ENCODE data around the gene TOR1AIP2.
A peak's percentile ranks its signal among the peaks of the same experiment; 100 is the strongest.

The TOR1AIP2 gene

DNA sequence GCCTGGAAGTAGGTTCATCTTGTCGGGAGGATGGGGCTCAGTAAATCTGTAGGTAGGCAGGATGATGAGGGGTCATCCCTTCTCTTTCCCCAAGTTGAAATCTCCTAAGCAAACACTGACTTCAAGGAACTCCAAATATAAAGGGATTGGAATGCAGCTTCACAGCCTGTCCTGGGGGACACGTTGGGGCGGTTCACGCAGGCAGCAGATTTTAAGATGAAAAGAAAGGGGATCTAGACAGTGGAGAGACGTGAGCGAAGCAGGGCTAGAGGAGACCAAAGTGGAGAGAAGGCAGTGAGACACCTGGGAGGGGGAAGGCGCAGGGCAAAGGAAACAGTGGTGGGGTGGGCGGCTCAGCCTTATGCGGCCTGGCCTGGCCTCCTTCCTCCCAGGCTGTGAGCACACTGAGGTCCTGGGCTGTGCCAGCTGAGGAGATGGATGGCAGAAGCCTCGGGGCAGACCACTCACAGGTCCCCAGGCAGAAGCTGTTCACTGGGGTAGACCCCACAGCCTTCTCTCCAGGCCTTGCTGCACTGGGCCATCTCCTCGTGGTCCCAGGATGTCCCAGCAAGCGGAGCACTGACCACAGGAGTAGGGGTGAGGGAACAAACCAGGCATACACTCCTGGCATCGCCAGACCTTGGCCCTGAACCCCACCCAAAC, 51.7 kb downstream of the TOR1AIP2 start:
- DNase-seq (ENCODE audit: low spot score): no peak

DNA sequence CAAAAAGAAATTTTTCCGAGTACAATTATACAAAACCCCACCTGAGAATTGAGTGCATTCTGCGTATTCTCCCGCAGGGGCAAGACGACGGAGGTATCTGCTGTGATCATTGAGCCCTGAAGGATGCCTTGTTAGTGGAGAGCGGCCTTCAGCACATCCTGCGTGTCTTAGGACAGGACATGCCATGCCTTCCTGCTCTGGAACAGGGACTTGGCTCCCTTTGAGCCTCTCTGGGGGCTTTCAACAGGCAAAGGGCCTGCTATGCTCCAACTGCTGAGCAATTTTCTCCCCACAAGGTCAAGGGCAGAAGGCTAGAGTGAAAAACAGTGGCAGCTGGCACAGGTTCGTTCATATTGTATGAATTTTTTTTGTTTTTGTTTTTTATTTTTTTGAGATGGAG, 52.4 kb downstream of the TOR1AIP2 start:
- DNase-seq (ENCODE audit: low spot score): no peak

DNA sequence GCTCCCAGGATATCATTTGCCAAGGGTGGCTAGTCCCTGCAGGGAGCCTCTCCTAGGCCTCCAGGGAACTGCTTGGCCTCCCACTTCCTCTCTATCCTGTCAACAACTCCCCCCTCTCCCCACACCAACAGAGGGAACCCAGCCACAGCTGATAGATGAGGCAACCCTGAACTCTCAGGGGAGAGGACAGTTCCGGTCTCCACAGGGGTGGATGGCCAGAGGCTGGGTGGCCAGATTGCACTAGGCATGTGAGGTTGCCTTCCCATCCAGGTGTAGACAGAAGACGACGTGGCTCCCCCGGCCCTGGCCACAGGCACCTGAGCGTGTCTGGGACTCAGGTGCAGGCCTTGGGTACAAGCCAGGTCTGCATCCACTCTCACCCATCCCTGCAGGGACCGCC, 53.3 kb downstream of the TOR1AIP2 start:
- no peak for DNase-seq (ENCODE audit: low spot score)

DNA sequence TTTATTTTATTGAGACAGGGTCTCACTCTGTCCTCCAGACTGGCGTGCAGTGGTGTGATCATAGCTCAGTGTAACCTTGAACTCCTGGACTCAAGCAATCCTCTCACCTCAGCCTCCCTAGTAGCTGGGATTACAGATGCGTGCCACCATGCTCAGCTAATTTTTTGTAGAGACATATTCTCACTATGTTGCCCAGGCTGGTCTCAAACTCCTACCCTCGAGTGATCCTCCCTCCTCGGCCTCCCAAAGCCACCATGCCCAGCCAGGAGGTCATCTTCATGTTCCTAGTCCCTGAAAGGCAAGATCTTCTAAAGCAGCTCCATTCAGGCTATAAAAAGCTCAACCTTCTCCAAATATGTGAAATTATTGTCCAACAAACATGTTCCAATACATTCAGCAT, 53.9 kb downstream of the TOR1AIP2 start:
- no peak for DNase-seq (ENCODE audit: low spot score)

DNA sequence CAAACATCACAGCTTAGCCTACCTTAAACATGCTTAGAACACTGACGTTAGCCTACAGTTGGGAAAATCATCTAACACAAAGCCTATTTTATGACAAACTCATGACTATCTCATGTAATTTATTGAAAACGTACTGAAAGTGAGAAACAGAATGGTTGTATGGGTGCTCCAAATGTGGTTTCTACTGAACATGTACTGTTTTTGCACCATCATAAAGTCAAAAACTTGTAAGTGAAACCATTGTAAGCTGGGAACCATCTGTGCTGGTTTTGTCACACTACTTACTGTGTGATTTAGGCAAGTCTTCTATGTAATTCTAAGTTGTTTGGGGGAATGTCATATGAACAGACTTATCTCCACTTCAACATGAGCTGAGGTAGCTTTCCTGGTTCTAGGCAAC, 55.5 kb downstream of the TOR1AIP2 start:
- no peak for DNase-seq (ENCODE audit: low spot score)

DNA sequence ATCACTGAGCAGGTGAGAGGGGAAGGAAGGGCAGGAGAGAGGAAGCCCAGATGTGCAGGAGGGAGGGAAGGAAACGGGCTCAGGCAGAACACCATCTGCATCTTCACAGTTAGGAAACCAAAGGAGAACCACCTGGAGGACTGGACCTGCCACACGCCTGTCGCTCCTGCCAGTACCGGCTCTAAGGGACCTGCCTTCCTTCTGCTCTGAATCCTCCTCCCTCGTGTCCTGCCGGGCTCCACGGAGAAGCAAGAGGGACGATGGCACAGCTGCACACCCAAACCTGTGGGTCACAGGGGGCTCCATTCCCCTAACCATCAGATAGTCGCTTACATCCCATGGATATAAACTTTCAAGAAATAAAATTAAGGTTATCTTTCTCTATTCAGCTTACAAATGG, 56.1 kb downstream of the TOR1AIP2 start:
- no peak for DNase-seq (ENCODE audit: low spot score)

DNA sequence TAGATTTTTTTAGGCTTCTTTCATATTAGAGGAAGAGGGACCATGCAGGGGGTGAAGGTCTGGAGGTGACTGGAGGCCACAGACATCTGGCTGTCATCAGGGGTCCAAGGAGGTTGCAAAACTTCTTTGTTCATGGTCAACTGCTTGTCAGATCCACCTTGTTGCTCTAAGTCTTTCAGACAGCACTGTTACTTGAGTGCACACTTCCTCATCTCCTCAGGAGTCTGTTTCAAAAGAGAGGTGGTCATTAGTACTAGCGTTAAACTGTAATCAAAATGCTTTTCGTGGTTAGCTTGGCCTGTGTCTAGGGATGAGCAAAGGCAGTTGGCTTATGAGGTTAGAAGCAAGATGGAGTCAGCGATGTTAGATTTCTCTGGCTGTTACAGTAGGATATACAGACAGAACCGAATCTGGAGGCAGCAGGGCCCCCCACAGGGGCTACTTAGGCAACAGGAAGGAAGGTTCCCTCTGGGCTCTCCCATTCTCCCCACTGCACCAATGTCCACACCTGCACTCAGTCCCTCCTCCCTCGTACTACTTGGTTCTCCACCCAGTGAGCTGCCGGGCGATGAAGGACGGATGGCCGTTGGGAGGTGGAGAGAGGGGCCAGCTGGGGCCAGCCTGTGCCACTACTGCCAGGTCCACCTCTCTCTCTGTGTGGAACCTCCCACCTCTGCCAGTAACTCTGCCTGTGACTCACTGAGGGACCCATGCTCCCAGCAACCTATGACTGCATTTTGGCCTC, 57.2 kb downstream of the TOR1AIP2 start:
- no peak for DNase-seq (ENCODE audit: low spot score)

DNA sequence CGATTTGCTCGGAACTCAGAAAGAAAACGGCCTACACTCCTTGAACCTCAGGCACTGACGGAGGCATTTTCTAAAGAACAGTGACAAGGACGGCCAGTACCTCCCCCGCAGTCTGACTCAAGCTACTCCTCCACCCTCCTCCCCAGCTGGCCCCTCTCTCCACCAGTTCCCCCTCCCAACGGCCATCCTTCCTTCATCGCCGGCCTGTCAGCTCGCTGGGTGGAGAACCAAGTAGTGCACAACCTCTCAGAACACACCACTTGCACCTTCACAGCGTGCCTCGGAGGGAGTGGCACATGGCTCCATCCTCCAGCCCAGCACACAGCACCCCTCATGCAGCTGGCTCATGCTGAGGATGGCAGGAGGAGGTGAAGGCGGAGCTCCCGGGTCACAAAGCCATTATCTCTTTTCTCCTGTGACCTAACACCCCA, 58.8 kb downstream of the TOR1AIP2 start:
- no peak for DNase-seq (ENCODE audit: low spot score)

DNA sequence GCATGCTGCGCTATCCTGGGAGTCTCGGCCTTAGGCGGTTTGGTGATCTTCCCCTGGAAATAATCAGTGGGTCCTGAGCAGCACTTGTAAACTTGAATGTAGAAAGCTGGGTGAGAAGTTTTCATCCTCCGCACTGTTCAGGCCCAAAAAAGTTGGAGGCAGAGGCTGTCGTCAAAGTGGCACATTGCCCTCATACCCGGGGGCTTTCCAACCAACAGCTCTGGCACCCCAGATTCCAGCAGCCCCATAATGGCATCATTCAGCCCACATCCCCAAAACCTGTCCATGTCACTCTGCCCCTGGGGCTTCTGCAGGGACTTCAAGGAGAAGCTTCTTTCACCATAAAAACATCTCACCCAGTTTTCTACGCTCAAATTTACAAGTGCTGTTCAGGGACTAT, 59.3 kb downstream of the TOR1AIP2 start:
- DNase-seq (ENCODE audit: low spot score): no peak

DNA sequence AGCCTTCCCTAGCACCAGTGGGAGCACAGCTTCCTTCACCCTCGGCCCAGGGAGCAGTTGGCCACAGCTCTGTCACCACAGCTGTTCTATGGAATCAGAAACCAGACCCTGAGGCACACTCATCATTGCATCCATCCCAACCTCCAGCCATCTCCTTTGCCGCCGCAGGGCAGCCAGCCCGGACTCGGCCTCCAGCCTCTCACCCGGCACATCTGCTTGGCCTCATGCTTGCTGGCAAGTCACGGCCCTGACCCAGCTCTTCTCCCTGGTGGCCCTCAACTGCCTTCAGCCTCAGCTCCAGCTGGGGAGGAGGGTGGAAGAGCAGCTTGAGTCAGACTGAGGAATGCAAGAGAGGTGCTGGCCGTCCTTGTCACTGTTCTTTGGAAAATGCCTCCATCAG, 59.8 kb downstream of the TOR1AIP2 start:
- no peak for DNase-seq (ENCODE audit: low spot score)

DNA sequence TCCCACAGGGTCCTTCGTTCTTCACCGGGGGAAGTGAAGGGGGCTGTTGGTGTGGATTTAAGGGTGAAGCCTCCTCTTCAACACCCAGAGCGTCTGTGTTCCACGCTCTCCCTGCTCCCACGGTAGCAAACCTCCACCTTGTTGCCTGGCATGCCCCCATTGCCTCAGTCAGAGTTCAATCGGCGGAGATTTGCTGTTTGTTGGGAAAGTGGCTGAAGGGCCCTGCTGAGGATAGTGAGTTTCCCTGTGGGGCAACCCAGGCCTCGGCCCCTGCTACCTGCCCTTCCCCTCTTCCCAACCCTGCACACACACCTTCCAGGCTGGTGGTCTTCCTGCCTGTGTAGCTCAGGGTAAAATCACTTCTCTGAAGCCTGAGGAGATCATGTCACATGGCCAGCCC, 60.5 kb downstream of the TOR1AIP2 start:
- DNase-seq (ENCODE audit: low spot score): no peak

DNA sequence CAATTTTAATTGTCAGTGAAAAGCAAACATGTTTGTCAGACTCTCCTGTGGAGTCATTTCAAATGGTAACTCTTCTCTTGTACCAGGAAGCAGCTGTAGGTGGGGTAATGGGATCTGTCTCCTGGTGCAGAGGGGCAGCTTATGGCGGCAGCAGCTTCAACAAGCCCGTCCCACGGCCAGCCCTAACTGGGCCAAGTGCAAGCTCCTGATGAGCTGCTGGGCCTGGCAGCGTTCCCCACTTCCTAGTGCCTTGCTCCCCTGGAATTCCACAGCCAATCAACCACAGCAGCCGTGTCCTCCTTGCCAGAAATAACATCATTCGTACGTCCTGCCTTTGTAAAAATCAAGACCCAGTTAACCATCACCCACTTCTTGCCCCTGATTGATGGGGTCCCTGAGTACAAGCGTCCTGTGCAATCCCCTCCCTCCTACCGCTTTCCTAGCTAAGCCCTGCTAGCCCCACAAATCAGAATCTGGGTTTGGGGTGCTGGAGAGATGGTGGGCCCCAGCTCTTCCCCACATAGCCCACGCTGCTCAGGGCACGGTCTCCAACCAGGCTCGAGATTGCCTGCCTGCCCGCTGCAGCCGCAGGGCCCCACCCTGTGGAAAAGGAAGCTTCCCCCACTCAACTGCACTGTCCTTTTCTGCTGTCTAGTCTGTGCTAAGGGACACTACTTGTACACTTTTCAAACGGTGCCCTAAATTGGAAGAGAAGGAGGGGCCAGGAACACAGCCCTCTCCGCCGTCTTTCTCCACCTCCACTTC, 61.2 kb downstream of the TOR1AIP2 start:
- no peak for DNase-seq (ENCODE audit: low spot score)

DNA sequence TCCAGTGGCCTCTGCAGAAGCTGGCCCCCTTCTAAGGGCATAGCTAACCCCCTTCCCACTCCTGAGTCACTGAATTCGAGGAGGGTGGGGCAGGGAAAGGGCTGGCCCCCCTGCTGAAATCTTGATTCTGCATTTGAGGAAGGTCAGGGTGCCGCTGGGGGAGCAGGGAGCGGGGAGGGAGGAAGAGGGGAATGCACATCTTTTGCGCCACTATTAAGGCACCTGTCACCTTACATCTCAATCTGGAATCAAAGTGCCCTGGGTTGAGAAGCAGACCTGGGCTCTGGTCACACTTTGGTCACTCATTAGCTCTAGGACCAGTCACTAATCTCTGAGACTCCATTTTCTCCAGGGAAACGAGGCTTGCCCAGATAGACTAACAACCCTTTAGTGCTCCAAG, 62.0 kb downstream of the TOR1AIP2 start:
- no peak for DNase-seq (ENCODE audit: low spot score)

DNA sequence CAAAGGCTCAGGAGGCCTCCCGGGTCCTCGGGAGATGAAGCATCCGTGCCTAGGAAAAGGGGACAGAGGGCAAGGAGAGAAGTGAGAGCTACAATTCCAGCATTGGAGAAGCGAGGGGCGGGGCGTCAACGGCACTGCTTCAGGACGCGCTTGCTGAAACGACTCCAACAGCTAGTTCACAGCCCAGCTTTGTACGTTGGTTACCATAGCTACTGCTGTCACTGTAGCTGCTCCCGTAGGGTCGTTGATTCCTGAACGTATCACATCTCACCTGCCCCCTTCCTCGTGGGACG, 63.1 kb downstream of the TOR1AIP2 start:
- no peak for DNase-seq (ENCODE audit: low spot score)

DNA sequence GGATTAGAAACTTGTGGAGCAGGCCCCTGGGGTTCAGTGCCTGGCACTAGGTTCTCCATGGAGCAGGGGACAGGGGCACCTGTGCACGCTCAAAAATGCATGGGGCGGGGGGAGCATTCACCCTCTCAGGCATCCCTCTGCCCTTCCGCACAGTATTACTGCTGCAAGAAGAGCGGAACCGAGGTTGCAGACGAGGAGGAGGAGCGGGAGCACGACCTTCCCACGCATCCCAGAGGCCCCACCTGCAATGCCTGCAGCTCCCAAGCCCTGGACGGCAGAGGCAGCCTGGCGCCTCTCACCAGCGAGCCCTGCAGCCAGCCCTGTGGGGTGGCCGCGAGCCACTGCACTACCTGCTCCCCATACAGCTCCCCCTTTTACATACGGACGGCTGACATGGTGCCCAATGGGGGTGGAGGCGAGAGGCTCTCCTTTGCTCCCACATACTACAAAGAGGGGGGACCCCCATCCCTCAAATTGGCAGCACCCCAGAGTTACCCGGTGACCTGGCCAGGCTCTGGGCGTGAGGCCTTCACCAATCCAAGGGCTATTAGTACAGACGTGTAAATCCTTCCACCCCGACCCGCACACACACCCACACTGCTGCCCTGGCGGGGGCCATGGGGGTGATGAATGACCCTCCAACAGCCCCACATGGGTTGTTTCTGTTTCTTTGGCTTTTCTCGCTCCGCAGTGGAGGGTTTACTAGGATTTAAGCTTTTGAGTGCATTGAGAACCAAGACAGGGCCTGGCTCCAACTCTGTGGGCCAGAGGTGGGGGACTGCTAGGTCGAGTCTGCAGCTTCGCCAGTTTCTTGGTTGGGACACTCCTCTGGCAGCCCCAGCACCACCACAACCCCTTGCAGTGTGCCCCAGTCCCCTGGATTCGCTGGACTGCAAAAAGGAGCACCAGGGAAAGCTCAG, 63.7 kb downstream of the TOR1AIP2 start:
- DNase-seq (ENCODE audit: low spot score): no peak

DNA sequence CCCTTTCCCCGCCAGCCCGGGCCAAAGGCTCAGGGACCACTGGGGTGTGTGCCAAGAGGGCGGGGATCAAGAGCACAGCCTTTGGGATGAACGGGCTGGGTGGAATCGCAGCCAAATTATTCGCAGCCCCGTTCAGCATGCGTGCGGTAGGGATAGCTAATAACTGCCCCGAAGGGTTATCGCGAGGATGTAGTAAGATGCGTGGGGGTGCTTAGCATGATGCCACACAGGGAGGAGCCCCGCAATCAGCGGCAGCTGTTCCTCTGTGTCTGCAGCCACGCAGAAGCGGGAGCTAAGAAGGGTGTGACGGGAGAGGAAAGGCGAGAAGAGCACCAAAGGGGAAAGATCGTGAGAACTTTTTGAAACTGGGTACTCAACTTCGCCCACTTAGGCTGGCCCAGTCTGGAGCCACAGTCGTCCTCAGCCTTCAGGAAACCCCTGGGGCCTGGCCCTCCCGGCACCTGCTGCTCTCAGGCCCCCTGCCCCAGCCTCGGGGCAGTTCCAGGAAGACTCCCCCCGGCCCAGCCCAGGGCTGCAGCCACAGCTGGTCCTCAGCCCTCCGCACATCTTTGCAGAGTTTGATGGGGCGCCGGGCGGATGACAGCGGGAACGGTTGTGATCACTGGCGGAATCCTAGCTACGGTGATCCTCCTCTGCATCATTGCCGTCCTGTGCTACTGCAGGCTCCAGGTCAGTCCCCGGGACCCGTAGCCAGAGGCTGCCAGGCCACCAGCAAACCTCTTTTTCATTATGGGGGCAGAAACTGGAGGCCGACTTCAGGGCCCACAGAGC, 64.9 kb downstream of the TOR1AIP2 start:
- DNase-seq (ENCODE audit: low spot score): no peak

DNA sequence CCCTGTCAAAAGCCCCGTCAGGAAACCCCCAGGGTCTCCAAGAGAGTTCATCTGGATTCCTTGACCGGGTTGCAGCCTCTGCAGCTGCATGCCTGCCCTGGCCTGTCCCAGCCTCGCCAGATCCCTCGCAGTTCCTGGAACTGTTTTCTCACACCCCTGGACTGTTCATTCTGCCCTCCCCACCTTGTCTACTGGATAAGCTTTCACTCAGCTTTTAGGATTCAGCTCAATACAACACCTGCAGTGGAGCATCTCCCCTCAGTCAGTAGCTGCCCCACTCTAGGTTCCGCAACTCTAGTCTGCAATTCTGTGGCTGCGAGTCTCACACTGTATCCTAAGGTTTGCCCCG, 67.3 kb downstream of the TOR1AIP2 start:
- DNase-seq (ENCODE audit: low spot score): no peak

DNA sequence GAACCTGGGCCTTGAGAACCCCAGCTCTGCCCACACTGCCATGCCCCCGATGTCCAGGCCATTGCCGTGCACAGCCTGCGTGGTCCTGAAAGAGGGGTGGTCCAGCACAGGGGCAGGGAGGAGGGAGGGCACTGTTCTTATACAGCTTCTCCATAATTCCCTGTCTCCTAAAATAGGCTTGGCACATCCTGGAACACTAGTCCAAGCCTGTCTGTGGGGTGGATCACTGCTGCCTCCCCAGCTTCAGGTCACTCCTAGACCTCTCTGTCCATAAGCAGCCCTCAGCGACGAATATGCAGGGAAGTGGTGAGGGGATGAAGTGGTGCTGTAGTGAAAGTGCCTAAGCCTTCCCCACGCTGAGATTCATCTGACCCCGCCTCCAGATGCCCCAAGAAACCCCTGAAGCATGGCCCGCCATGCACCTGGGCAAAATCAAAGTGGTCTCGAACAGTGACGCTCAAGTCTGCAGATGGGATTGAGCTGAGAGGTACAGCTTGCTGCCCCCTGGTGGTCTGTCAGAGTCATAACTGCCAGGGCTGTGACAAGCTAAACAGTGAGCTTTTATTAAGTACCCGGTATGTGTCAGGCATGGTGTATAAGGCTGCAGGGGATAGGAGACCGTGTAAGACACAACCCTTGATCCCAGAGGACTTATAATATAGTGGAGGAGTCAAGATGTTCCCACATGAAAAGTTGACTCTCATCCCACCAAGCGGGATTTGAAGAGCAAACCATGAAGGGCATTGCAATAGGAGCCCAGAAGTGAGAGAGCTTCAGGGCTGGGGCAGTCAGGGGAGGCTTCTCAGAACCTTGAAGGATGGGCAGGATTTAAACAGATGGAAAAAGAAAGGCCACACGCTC, 67.9 kb downstream of the TOR1AIP2 start:
- peak; percentile 70 for DNase-seq (ENCODE audit: low spot score)

DNA sequence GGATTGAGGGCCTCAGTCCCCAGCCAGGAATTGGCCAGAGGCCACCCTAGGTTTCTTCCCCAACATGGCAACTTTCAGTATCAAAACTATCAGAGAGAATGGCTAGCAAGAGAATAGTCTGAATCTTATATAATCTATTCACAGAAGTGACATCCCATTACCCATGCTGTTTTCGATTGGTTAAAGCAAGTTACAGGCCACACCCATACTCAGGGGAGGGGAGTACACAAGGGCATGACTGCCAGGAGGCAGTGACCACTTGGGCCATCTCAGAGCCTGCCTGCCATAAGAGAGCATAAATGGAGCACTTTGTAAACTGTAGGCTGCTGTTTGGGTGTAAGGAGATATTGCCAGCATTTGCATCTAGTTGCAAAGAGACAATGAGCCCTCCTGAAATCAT, 69.1 kb downstream of the TOR1AIP2 start:
- DNase-seq (ENCODE audit: low spot score): peak; percentile 16

DNA sequence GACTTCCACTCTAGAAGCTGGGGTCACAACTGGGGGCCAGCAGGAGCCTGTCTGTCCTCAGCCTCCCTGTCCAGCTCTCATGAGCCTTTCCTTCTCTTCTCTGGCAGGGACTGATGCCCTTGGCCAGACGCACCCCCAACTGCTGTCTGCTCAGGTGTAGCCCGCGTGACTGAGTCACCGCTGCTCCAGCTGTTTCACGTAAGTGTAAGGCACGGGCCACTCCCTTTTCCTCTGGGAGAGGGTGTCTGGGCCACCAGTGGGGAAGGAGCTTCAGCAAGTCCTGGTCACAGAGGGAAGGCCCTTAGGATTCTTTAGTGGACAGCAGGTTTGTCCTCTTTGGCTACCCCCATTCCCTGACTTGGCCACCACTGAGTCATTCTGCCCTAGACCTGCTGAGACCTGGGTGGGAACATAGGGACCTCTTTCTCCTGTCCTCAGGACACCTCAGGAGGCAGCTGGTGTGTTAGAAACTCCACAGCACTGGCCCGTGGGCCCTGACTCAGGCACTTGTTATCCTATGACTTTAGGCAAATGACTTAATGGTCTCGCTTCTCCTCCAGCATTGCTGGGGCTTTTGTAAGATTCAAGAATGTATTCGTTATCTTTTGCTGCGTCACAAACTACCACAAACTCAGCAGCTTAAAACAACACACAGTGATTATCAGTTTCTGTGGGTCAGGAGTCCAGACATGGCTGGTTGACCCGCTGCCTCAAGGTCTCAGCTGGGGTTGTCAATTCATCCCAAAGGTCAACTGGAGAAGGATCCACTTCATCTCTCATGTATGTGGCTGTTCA, 69.7 kb downstream of the TOR1AIP2 start:
- no peak for DNase-seq (ENCODE audit: low spot score)

Data from SW480 (cell line).